H7 (cell line): Measurements from ENCODE around the gene CCL11. TPM values are rescaled to one million over a fixed set of nuclear protein-coding genes. Genes with fewer than 3 reads are reported as not detected.

Experiments used
- DNase-seq: peaks from one replicate; pipeline ENCODE4 v3.0.0; 2012
- H3K27me3 ChIP-seq: 2 replicates; pipeline ENCODE4 v1.6.0; 2011; ENCODE audit warnings: mild to moderate bottlenecking, low read length; ENCODE audit not compliant: control insufficient read depth, insufficient read depth
- H3K36me3 ChIP-seq: replicated peaks from 2 replicates; pipeline ENCODE4 v1.5.1; 2011; ENCODE audit warnings: low read length; ENCODE audit not compliant: control insufficient read depth, insufficient read depth
- H3K4me3 ChIP-seq: 2 replicates; pipeline ENCODE4 v1.5.1; 2011; ENCODE audit warnings: low read depth, mild to moderate bottlenecking, control low read depth, low read length, moderate library complexity; ENCODE audit not compliant: insufficient read depth
- total RNA-seq: library from RNA; depleted of rRNA; stranded (reverse); fragments of >200 nt; shearing (Covaris generic); gene quantifications from 2 replicates; pipeline ENCODE4 v1.2.3, GENCODE V29; 2014

CCL11 gene
- total RNA-seq, 1 experiment from 2014 or later, result not detected

DNA sequence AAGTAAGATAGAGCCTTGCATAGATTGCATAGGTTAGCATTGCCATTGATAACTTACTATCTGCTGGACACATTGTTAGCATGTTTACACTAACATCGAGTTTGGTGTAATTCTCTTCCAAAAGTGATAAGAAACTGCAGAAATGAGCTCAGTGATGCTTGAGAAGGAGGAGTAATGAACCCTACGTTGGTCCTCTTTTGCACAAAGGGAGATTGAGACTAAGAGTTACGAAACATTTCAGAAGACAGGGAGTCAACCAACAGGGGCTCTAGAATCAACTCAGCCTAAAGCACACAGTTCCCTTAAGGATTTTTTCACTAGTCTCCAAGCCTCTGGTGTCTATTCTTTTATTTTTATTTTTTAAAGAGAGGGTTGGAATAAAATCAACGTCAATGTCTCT is 8.7 kb upstream of the CCL11 start:
- DNase-seq, result no peak
- Histone ChIP-seq H3K4me3 (no peak overlapping the region), H3K36me3 (no peaks in the 10 kb centered on the region), H3K27me3 (no peaks in the 10 kb centered on the region)

DNA sequence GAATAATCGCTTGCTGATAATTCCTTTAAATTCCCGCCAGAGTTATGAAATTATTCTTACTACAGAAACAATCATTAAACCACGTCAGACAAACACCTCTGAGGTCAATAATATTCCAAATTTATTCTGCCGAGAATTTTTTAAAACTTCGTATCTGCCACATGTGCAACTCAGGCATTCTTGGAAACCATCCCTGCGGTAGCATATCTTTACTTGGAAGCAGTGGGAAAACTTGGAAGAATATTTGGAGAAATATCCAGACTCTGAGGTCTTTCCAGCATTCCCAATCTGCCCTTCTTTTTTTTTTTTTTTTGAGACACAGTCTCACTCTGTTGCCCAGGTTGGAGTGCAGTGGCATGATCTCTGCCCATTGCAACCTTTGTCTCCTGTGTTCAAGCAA is 2.0 kb upstream of the CCL11 start:
- Histone ChIP-seq H3K36me3 (no peaks in the 10 kb centered on the region), H3K4me3 (no peak overlapping the region), H3K27me3 (no peaks in the 10 kb centered on the region; the same call in 1 of the 2 replicates)
- DNase-seq, result no peak

DNA sequence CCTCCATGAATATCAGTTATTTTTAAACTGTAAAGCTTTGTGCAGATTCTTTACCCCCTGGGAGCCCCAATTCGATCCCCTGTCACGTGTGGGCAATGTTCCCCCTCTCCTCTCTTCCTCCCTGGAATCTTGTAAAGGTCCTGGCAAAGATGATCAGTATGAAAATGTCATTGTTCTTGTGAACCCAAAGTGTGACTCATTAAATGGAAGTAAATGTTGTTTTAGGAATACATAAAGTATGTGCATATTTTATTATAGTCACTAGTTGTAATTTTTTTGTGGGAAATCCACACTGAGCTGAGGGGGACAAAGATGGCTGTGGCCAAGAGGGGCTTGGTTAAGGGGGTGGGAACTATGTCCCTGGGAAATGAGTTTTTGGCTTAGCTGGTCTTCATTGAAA is 2.3 kb downstream of the CCL11 start:
- no peaks in the 10 kb centered on the region; the same call in 1 of the 2 replicates for H3K27me3 ChIP-seq

DNA sequence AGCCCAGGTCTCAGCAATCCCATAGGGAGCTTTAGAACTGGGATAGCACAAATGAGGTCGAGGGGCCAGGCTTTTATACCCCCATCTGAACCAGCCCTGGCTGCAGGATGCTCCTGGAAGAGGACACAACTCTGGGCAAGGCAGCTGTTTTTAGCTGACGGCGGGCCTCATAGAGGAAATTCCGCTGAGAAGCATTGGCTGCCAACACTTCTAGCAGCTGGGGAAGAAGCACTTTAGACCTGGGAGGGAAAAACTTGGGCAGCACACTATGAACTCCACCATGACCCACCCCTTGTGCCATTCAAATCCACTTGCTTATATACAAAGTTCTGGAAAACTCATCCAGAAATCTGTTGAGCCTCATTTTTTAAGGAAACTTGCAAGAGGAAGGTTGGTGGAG is 5.0 kb downstream of the CCL11 start:
- Histone ChIP-seq H3K4me3 (no peak overlapping the region), H3K27me3 (no peaks in the 10 kb centered on the region; the same call in 1 of the 2 replicates), H3K36me3 (no peaks in the 10 kb centered on the region)
- no peak for DNase-seq

More for the DNA sequence above, 2.3 kb downstream of the CCL11 start:
- no peak overlapping the region for H3K4me3 ChIP-seq
- DNase-seq, result no peak
- no peaks in the 10 kb centered on the region for H3K36me3 ChIP-seq

DNA sequence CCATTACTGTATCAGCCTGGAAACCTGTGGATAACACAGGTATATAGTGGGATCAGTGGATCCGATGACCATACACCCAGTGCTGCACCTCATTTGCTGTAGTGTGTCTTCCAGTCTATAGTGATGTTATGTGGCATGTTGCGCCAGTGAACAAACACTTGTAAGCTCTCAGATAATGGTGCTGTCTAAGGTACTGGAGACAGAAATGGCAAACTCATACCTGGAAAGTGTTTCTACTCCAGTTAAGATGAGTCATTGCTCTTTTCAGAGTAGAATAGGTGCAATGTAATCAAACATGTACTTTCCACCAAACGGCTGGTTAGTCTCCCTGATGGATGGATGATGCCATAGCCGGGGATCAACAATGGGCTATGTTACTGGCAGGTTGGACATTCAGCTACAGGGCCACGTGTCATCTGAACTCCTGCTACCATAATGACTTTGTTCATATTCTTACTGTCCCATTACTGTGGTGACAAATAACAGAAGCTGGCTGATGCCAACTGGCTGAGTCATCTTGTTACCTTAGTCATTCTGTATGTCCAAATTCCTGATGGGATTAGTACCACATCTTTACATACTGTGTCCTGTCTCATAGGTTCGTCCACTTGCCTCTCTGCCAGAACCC is 6.3 kb downstream of the CCL11 start:
- no peak overlapping the region for H3K4me3 ChIP-seq
- no peaks in the 10 kb centered on the region; the same call in 1 of the 2 replicates for H3K27me3 ChIP-seq
- no peaks in the 10 kb centered on the region for H3K36me3 ChIP-seq
- DNase-seq, result no peak

DNA sequence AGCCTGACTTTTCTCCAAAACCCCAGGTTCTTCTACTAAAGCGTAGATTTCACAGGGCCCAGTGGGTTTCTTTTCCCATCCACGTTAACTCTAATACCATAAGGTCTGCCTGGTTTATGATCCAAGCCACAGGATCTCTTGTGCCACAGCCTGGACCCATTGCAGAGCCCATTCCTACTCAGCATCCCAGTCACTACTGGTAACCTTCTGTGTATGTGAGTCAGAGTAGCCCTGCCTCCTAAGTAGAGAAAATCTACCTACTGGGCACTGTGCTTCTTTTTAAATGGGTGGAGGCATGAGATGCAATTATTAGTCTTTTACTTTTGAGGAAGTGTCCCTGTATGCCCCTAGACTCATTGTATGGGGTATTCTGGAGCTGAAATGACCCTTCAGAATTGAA is 13.5 kb downstream of the CCL11 start:
- H3K4me3 ChIP-seq, result no peak overlapping the region
- no peak for DNase-seq
- no peaks in the 10 kb centered on the region for H3K36me3 ChIP-seq
- no peaks in the 10 kb centered on the region for H3K27me3 ChIP-seq

- no peak for DNase-seq
- no peak overlapping the region for H3K4me3 ChIP-seq
- H3K36me3 ChIP-seq, result no peaks in the 10 kb centered on the region
- H3K27me3 ChIP-seq, result no peaks in the 10 kb centered on the region
Measured at GRCh38 chr17:34299956-34300577, 14.5 kb downstream of the CCL11 start.

DNA sequence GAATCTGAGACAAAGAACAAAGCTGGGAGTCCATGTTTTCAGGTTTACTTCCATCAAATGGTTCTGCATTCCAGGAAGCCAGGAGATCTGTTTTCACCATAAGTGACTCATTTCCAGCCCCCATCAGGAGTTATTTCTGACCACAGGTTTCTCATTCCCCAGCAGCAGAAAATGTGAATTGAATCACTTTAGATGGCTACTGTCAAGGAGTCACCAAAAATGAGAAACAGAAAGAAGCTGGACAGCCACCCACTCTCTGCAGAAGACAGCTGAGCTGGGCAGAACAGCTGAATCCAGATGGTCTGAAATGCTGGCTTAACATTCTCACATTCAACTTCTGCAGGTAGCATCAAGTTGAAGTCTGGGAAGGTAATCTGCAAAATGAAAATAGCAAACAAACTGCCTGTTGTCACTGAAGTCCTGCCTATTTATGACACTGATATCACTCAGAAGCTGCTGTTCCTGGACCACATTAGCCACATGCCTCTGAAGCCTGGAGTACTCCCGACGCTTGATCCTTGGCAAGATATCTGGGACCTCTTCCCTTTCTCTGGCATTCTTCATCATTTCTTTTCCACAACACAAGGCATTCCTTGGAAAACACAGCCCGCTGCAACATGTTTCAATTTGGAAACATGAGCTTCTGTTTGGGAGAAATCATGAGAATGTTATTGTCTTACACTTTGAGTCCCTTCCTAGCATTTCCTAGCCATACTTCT is 15.3 kb downstream of the CCL11 start:
- no peaks in the 10 kb centered on the region for H3K27me3 ChIP-seq

DNA sequence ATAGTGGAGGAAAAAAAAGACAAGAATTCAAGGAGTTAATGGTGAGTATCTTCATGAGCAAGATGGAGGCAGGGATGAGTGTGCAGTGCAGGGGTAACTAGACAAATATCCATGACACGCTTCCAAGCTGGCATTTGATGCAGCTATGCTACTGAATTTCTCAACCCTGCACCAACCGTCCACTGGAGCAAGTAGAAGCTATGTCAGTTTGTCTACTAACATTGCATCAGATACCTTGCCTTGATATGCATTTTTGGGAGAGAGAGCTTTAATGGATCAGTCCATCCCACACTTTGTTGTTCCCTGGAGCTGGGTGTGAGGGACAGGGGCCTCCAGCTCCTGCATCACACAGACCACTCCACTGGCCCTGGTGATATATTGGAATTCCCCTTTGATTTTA is 16.4 kb downstream of the CCL11 start:
- DNase-seq, result no peak

More for the DNA sequence above, 15.3 kb downstream of the CCL11 start:
- DNase-seq, result no peak
- Histone ChIP-seq H3K36me3 (no peaks in the 10 kb centered on the region), H3K4me3 (no peak overlapping the region)

DNA sequence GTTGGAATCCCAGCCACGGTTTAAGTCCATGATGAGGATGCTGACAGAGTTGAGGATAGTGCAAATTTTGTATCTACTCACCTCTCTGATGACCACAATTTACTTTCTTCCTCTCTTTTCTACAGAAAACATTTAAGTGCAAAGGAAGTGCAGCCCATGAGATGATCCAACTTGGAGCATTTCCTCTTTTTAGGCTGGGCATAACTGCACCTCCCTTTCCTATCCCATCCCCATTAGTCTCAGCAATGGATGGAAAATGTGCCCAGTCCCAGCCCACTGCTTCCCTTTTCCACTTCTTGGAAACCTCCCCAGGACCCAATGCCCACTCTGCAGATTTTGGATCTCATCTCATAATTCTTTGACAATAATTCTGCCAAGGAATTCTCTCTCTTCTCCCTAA is 17.1 kb downstream of the CCL11 start:
- Histone ChIP-seq H3K27me3 (no peaks in the 10 kb centered on the region), H3K36me3 (no peaks in the 10 kb centered on the region), H3K4me3 (no peak overlapping the region)
- no peak for DNase-seq

More for the DNA sequence above, 16.4 kb downstream of the CCL11 start:
- no peaks in the 10 kb centered on the region for H3K36me3 ChIP-seq
- no peaks in the 10 kb centered on the region for H3K27me3 ChIP-seq
- no peak overlapping the region for H3K4me3 ChIP-seq

DNA sequence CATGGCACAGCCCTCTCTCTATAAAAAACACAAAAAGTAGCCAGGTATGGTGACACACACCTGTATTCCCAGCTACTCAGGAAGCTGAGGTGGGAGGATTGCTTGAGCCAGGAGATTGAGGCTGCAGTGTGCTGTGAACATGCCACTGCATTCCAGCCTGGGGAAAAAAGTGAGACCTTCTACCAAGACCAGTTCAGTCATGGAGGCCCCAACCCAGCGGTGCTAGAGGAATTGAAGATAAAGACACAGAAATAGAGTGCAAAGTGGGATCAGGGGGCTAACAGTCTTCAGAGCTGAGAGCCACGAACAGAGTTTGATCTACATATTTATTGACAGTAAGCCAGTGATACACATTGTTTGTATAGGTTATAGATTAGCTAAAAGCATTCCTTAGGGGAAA is 18.1 kb downstream of the CCL11 start:
- Histone ChIP-seq H3K4me3 (no peak overlapping the region), H3K36me3 (no peaks in the 10 kb centered on the region), H3K27me3 (no peaks in the 10 kb centered on the region)
- no peak for DNase-seq

DNA sequence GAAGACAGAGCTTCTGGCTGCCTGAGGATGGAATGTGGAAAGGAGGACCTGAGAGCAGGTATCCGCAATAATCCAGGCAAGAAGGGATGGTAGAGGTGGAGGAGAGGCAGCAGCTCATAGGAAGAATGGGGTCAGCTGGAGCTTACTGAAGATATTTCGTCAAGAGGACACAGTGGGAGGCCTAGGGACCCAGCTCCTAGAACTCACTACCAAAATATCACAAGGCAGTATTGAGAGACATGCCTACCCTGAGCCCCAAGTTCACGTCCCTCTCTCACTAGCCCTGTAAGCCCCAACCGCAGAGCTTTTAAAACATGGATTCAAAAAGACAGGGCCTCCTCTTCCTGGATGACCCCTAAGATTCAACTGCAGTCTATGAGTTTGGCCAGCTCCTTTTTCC is 19.5 kb downstream of the CCL11 start:
- no peak for DNase-seq
- Histone ChIP-seq H3K27me3 (no peaks in the 10 kb centered on the region), H3K36me3 (no peaks in the 10 kb centered on the region), H3K4me3 (no peak overlapping the region)

GRCh38 chr17:34305606-34306005 is 20.1 kb downstream of the CCL11 start:
- DNase-seq, result no peak
- Histone ChIP-seq H3K4me3 (no peak overlapping the region), H3K27me3 (no peaks in the 10 kb centered on the region), H3K36me3 (no peaks in the 10 kb centered on the region)

DNA sequence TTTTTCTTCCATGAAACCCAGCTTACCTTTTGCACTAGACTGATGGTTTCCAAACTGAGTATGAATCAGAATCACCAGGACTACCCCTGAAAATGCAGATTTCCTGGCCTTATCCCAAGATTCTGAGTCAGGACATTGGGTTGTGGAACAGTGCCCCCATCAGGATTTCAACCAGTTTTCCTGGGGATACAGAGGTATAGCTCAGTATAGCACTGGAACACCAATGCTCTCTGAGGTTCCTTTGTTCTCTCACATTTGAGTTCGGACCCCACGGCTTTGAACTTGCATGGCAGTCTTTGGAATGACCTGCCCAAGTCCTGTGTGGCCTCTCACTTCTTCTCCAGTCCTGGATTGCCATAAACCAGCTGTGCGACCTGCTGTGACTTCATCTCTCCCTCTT is 20.9 kb downstream of the CCL11 start:
- Histone ChIP-seq H3K36me3 (no peaks in the 10 kb centered on the region), H3K27me3 (no peaks in the 10 kb centered on the region), H3K4me3 (no peak overlapping the region)
- peak; percentile 40 for DNase-seq

GRCh38 chr17:34307110-34307509 is 21.6 kb downstream of the CCL11 start:
- H3K27me3 ChIP-seq, result no peaks in the 10 kb centered on the region
- H3K4me3 ChIP-seq, result no peak overlapping the region
- no peak for DNase-seq
- H3K36me3 ChIP-seq, result no peaks in the 10 kb centered on the region
